Measurements from ENCODE around the gene FAM98C.
"Not testable (repeated sequence)": the region's sequence is repeated elsewhere in the genome, so short reads cannot be mapped to it uniquely, and the experiment has no call there.

The FAM98C gene

DNA sequence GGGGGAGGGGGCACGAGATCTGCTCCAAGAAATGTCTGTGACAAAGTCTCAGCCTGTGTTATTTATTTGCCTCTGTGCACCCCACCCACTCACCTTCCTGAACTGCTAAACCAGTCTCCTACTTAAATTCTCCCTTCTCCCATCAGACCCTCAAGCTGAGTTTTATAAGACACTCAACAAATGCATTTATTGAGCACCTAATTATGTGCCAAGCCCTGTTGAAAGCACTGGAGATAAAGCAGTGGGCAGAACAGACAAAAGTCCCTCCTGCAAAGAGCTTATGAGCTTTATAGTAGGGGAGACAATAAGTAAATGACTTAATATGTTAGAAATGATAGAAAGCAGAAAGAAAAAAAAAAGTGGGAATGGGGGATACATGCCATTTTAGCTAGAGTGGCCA lies 3.4 kb upstream of the FAM98C start:
- no peak for DNase-seq

DNA sequence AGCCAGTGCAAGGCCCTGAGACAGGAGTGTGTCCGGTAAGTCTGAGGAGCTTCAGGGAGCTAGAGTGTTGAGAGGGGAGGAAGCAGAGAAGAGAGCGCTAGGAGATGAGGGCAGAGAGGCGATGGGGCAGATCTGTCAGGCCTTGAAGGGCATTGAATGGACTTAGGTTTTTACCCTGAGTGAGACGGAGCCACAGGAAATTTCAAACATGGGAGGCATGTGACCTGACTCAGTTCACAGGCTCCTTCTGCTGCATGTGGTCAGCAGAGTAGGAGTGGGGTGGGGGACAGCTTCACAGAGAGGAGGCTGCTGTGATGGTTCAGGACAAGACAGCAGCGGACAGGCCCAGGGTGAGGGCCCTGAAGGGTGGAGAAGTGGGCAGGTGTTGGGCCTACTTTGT lies 2.5 kb upstream of the FAM98C start:
- DNase-seq = no peak

DNA sequence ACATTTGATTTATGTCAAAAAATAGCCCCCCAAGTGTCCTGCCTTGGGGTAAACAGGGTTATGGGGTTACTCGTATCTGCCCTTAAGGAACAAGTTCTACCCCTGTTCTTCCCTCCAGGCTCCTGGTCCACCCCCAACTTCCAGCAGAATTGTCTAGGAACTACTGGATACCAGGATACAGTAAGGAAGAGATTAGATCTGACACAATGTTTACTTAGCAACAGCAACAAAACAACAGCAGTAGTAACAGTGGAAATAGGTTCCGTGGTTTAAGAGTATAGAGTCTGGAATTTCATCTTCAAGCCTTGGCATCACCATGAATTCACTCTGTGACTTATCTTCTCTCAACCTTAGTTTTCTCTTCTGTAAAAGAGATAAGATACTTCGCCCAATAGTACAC lies 1.7 kb upstream of the FAM98C start:
- no peak for DNase-seq

DNA sequence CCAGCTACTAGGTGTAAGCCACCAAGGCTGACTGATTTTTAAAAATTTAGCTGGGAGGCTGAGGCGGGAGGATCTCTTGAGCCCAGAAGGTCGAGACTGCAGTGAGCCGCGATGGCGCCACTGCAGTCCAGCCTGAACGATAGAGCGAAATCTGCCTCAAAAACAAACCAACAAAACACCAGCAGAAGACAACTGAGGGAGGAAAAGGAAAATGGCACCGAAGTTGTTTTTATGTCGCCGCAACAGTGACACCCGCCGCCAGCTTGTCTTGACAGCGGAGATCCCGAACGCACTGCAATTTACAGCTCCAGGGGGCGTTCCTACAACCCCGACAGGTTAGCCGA lies 298 bp upstream of the FAM98C start:
- DNase-seq = no peak

DNA sequence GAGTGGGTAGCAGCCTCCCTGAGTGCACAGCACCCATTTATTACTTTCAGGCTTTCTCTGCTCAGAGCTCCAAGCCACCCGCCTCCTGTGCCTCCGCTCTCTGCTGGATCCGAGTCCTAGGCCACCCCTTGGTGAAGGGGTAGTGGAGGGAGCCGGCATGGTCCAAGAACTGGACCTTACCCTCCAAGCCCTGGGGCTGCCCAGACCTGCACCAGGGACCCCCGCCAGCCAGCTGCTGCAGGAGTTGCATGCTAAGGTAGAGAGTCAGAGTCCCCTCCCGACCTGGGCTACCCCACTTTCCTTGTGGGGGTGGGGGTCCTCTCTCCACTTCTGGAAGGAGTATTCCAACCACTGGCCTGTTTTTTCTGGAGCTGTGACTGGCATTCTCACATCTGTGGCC lies 2.0 kb downstream of the FAM98C start:
- no peak for DNase-seq

DNA sequence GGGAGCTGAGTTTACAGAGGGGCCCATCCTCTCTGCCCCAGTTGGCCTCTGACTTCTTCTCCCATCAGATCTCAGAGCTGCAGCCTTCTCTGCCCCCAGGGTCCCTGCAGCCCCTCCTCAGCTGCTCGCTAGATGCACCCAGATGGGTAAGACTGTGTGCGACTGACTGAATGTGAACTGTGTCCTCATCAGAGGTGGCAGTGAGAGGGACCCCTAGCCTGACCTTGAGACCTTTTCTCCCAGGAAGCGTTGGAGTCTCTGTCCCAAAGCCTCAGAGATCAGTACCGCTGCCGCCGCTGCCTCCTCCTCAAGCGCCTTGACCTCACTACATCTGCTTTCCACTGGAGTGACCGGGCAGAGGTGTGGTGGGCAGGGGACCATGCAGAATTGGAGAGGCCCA lies 2.4 kb downstream of the FAM98C start:
- no peak for DNase-seq

DNA sequence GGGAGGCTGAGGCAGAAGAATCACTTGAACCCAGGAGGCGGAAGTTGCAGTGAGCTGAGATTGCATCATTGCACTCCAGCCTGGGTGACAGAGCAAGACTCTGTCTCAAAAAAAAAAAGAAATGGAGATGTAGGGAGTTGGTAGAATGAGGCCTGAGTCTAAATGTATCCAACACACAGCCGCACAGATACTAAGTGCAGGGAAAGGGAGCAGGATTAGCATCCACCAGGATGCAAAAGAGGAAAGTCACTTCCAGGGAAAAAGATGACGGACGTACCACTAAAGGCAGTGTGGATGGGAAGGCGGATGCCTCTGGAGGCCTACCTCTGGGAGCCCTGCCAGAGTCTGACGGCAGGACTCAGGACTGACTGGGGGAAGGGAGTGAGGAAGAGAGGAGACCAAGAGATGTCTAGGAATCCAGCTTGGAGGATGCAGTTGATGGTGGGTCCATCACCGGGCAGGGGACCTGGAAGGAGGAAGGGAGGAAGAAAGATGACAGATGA lies 6.8 kb downstream of the FAM98C start:
- DNase-seq = no peak

DNA sequence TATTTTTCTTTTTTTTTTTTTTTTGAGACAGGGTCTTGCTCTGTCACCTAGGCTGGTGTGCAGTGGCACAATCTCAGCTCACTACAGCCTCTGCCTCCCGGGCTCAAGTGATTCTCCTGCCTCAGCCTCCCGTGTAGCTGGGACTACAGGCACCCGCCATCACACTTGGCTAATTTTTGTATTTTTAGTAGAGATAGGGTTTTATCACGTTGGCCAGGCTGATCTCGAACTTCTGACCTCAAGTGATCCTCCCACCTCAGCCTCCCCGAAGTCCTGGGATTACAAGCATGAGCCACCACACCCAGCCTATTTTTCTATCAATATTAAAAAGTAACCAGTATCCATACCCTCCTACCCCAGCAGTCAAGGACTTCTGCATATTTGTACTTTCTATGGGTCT lies 7.5 kb downstream of the FAM98C start:
- not testable (repeated sequence) for DNase-seq

DNA sequence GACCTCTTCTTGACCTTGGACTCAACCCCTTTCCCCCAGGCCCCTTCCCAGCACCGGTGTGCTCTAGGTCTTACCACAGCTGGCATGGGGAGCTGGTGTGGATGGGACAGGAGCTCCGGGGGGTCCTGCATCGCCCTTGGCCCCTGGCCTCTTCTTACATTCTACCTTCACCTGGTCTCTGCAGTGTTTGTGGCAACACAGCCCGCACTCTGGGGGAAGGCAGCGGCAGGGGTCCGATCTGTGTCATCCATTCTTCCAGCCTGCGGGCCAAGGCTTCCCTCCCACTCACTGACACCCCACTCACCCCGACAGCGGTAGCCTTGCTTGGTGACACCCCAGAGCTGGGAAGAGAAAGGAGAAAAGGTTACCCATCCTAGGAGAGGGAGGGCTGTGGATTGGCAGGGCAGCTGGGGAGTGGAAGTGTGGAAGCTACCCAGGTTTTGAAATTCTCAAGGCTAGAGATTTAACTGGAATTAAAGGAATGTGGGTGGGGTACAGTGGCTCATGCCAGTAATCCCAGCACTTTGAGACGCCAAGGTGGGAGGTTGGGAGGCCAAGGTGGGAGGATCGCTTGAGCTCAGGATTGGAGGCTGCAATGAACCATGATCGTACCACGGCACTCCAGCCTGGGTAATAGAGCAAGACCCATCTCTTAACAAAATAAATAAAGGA lies 8.3 kb downstream of the FAM98C start:
- DNase-seq = no peak

DNA sequence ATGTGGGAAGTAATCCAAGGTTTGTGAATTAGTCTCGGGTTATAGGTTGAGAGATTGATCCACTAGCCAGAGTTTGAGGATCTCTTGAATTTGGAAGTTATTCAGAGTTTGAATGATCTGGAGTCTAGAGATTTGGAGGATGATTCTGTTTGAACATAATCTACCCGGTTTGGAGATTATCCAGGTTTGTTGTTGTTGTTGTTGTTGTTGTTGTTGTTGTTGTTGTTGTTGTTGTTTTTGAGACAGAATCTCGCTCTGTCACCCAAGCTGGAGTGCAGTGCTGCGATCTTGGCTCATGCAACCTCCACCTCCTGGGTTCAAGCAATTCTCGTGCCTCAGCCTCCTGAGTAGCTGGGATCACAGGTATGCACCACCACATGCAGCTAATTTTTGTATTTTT lies 9.0 kb downstream of the FAM98C start:
- not testable (repeated sequence) for DNase-seq

DNA sequence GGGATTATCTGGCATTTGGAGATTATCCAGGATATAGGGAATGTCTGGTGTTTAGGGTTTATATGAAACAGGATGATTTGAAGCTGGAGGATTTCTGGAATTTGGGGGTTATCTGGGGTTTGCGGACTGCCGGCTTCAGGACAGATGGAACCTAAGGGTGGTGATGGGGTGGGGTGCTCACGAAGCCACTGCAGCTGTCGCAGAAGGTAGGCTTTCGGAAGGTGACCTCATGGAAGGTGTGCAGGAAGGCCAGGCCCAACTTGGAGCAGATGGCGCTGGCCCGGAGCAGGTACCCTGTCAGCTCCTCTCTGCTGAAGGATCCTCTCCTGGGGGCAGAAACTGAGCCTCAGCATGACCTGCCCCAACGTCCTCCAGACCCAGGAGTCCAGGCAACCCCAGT lies 9.6 kb downstream of the FAM98C start:
- no peak for DNase-seq

DNA sequence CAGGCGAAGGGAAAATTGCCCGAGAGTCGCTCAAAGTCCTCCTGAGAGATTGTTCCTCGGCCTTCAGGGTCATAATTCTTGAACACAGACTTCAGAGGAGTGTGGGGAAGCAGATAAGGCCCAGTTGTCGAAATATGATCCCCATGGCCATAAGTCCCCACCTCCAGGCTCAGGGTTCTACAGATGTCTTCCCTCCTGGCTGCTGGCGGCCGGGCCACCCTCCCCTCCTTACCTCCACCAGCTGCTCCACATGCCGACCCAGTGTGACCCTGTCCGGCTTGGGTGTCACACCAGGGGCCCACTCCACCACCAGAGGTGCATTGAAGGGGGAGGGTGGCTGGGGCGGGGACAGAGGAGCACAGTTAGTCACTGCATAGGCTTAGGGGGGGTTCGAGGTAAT lies 10.1 kb downstream of the FAM98C start:
- DNase-seq = no peak

DNA sequence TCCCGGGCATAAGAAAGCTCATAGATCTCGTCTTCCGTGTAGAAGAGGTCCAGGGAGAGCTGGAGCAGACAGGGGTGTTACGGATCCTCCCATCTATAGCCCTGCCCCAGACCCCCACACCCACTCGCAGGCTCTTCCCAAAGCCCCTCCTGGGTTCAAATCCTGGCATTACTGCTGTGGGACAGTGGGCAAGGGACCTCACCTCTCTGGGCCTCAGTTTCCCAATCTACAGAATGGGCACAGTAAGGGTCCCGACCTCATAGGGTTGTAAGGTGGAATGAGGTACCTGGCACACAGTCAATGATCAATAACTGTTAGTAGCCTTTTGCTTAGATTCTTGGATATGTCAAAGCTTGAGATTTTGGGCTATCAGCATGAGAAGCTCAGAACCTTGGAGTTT lies 10.5 kb downstream of the FAM98C start:
- DNase-seq = no peak

DNA sequence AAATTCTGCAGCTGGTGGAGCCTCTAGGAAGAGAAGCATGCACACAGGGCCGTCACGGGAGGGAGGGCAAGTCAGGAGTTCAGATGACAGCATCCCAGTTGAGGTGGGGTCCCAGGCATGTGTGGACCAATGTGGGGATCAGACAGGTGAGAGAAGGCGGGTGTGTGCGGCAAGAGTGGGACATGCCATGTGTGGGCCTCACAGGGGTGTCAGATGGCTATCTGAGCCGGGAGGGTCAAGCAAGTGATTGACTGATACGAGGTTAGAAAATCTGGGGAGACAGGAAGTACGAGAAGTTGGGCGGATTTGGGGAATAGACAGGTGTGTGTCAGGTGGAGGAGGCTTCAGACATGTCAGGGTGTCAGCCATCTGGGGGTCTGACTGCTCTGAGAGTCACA lies 14.3 kb downstream of the FAM98C start:
- no peak for DNase-seq

DNA sequence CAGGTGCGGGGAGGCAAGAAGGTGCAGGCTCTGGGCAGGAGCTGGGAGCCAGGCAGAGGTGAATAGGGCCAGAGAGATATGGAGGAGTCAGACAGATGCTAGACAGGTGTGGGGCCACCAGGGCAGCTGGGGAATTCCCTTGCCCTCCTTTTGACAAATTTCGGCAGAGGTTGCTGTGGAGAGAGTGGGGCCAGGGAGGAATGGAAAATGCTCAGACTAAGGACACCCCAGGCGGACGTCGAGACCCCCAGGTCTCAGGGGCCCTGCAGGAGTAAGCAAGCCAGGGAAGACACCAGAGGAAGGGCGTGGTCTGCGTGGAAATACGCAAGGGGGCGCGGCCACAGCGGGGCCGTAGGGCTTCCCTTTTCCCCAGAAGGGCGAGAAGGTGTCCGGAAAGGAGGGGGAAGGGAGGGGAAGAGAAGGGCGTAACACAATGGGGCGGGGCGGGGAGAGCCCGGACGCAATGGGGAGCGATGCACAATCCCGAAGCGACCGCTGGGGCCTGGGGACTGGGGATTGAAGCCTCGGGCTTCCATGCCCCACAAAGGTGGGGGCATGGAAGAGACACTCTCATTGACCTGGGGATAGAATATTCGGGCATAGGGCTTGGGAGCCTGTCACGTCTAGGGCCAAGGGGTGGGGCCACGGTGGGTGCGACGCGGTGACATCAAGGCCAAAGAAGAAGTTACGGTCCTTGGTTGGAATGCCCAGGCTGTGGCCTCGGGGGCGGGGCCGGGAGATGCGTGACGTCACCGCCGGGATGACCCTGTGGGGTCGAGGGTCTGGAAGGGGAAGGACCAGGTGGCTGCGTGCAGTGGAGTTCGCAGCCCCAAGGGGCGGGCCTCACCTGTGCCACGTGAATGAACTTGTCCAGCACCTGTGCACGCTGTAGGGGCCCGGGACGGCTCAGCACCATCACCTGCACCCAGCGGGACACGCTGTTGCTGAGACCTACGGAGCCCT lies 14.9 kb downstream of the FAM98C start:
- no peak for DNase-seq

DNA sequence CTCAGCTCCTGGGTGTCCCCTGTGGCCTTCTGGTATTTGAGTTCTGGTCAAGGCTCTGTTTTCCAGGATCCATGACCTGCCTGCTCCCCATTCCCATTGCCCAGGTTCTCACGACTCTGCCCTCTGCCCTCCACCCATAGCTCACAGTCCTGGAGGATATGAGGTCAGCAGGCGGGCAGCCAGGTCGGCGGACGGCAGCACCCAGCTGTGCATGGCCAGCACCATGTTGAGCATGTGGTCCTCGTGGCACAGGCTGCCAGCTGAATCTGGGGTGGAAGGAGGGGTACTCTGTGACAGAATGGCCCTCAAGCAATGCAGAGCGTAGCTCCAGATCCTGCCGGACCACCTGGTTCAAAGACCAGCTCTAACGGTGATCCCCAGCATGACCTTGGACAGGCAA lies 18.0 kb downstream of the FAM98C start:
- DNase-seq = no peak

DNA sequence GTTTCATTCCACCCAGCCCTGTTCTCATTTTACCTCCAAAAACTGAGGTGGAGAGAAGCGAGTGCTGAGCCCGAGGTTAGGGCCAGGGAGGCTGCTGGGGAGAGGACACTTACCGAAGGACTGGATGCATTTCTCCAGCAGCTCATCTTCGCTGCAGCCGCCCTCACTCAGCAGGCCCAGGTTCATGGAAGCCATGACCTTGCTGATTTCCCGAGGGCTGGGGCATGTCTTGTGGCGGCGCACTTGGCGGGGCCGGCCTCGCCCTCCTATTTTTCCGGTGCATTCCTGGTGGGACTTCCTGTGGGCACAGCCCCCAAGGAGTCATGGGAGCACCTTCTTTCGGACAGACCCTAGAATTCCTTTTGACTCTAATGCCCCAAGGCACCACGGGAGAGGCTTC lies 19.0 kb downstream of the FAM98C start:
- no peak for DNase-seq

DNA sequence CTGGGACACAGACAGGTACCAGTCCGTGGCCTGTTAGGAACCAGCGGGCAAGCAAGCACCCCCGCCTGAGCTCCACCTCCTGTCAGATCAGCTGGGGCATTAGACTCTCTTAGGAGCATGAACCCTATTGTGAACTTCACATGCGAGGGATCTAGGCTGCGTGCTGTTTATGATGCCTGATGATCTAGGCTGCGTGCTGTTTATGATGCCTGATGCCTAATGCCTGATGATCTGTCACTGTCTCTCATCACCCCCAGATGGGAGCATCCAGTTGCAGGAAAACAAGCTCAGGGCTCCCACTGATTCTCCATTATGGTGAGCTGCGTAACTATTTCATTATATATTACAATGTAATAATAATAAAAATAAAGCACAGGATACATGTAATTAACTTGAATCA lies 19.5 kb downstream of the FAM98C start:
- DNase-seq = no peak

DNA sequence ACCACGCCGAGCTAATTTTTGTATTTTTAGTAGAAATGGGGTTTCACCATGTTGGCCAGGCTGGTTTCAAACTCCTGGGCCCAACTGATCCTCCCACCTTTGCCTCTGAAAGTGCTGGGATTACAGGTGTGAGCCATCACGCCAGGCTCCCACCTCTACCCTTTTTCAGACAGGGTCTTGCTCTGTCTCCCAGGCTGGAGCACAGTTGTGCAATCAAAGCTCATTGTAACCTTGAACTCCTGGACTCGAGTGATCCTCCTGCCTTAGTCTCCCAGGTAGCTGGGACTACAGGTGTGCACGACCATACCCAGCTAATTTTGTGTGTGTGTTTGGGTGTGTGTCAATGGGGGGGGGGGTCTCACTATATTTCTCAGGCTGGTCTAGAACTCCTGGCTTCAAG lies 21.4 kb downstream of the FAM98C start:
- DNase-seq = no peak

DNA sequence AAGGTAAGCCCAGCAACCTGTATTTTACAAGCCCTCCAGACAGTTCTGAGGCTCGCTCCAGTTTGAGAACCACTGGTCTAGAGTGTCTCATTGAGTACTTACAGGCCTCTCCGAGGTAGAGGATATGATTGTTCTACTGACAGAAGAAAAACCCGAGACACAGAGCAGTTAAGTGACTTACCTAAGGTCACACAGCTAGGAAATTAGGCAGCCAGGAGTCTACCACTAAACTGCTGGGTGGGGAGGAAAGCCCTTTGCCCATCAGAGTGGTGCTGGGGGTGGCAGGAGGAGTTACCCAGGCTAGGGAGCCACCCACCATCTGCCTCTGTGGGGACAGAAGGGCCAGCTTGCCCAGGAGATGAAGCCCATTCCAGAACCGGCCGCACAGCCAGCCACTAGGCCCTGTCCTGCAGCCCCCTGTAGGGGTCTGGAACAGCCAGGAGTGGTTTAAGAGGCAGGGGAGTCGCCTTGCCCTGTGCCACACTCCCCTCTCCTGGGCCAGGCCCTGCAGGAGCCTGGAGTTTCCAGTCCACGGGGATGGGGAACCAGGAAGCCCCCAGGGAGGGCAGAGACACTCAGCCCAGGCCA lies 22.4 kb downstream of the FAM98C start:
- DNase-seq = no peak

DNA sequence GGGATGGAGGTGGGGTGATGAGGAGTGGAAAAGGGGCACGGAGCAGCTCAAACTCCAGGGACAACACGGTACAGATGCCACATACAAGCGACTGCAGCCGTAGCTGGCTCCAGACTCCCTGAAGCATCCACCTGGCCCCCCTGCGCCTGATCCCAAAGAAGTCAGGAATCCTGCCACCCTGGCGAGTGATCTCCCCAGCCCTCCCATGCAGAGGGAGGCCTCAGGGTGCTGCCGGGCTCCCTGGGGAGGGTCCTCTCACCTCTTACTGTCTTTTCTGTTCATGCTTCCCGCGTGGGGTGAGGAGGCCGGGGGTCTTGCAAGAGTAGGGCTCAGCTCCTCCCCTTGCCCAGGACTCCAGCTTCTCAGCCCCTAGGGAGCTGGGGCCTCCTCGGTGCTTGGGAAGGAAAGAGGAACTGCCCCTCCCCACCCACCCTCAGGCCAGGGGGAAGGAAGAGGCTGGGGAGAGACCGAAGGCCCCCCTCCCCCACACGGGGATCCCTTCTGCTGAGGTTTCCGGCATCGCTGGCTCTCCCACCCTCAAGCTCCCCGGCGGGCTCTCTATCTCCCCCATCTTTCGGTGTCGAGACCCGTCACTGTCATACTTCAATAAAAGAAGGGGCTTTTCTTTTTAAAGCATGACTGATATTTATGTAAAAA lies 23.0 kb downstream of the FAM98C start, which contains the start of gene RASGRP4:
Gene RASGRP4 (minus strand): TSS at position 410 of the 657 bp plus-strand sequence. CDS start 128 bp downstream, at position 282.
- DNase-seq = no peak

DNA sequence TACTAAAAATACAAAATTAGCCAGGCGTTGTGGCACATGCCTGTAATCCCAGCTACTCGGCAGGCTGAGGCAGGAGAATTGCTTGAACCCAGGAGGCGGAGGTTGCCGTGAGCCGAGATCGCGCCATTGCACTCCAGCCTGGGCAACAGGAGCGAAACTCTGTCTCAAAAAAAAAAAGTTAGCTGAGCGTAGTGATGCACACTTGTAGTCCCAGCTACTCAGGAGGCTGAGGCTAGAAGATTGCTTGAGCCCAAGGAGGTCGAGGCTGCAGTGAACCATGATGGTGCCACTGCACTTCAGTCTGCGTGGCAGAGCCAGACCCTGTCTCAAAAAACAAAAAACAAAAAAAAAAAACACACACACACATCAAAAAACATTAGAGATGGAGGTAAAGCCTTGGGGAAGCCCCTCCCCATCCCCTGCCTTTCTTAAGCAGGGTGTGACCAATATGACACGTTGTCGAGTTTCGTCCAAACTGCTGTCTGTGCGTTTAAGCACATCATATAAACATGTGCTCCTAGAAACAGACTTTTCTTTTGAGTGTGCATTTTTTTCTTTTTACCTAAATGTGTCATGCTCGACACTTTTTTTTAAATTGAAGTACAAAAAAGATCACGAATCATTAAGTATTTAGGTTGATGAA lies 24.3 kb downstream of the FAM98C start:
- not testable (repeated sequence) for DNase-seq
